Hepatocyte (in vitro differentiated cells): Measurements from ENCODE around the gene TMEM236. TPM values are rescaled to one million over a fixed set of nuclear protein-coding genes. Genes with fewer than 3 reads are reported as not detected.

Experiments
- DNase-seq: peaks from one replicate; pipeline ENCODE4 v3.0.0-alpha.2; 2016; ENCODE audit warnings: low spot score
- H2AFZ ChIP-seq: fragments of 200-600 bp; sonication (generic); 2 replicates; pipeline ENCODE4 v1.6.0; 2016; ENCODE audit warnings: antibody characterized with exemption, mild to moderate bottlenecking
- H3K27ac ChIP-seq: fragments of 200-600 bp; sonication (generic); 2 replicates; pipeline ENCODE4 v1.5.1; 2016; ENCODE audit warnings: mild to moderate bottlenecking
- H3K27me3 ChIP-seq: fragments of 200-600 bp; sonication (generic); 2 replicates; pipeline ENCODE4 v1.6.1; 2016
- H3K36me3 ChIP-seq: fragments of 200-600 bp; sonication (generic); replicated peaks from 2 replicates; pipeline ENCODE4 v1.5.1; 2016; ENCODE audit warnings: low read depth; ENCODE audit not compliant: insufficient read depth
- H3K4me1 ChIP-seq: fragments of 200-600 bp; sonication (generic); 2 replicates; pipeline ENCODE4 v1.5.1; 2016; ENCODE audit warnings: mild to moderate bottlenecking, moderate library complexity; ENCODE audit not compliant: insufficient read depth
- H3K4me2 ChIP-seq: fragments of 200-600 bp; sonication (generic); 2 replicates; pipeline ENCODE4 v1.6.0; 2016
- H3K4me3 ChIP-seq: fragments of 200-600 bp; sonication (generic); 2 replicates; pipeline ENCODE4 v1.5.1; 2016; ENCODE audit warnings: mild to moderate bottlenecking
- H3K79me2 ChIP-seq: fragments of 200-600 bp; sonication (generic); 2 replicates; pipeline ENCODE4 v1.6.0; 2017; ENCODE audit warnings: mild to moderate bottlenecking
- H3K9me2 ChIP-seq: fragments of 200-600 bp; sonication (generic); replicated peaks from 2 replicates; pipeline ENCODE4 v1.6.0; 2017; ENCODE audit warnings: mild to moderate bottlenecking; ENCODE audit not compliant: insufficient read depth
- H3K9me3 ChIP-seq: fragments of 200-600 bp; sonication (generic); 2 replicates; pipeline ENCODE4 v1.5.1; 2016; ENCODE audit warnings: low read depth, mild to moderate bottlenecking
- H4K20me1 ChIP-seq: fragments of 200-600 bp; sonication (generic); 2 replicates; pipeline ENCODE4 v1.6.0; 2016; ENCODE audit warnings: mild to moderate bottlenecking; ENCODE audit not compliant: insufficient read depth, poor library complexity, severe bottlenecking
- CTCF ChIP-seq: fragments of 200-600 bp; sonication (generic); IDR thresholded peaks from 2 replicates; pipeline ENCODE4 v1.5.1; 2016; ENCODE audit warnings: antibody characterized with exemption, mild to moderate bottlenecking; ENCODE audit not compliant: poor library complexity
- EZH2 ChIP-seq: fragments of 200-600 bp; sonication (generic); IDR thresholded peaks from 2 replicates; pipeline ENCODE4 v1.6.1; 2016; ENCODE audit warnings: antibody characterized with exemption, mild to moderate bottlenecking, borderline replicate concordance
- EZH2phosphoT487 ChIP-seq: fragments of 200-600 bp; sonication (generic); IDR thresholded peaks from one replicate; pipeline ENCODE4 v1.6.1; 2018; ENCODE audit warnings: antibody characterized with exemption, mild to moderate bottlenecking, low read depth, moderate library complexity; ENCODE audit not compliant: unreplicated experiment, severe bottlenecking
- WGBS: methylation state at CpG from one replicate; pipeline ENCODE4 v1.1.6; 2016; ENCODE audit warnings: low lambda C conversion rate; ENCODE audit errors: missing lambda C conversion rate; 5-methylcytosine and 5-hydroxymethylcytosine counted together
- polyA plus RNA-seq: library from polyadenylated mRNA; unstranded; fragments of >200 nt; fragmentation: Nextera tagmentation; extraction: Ambion mirVana; gene quantifications from 2 replicates; pipeline ENCODE4 v1.2.1, GENCODE V29; 2016
- total RNA-seq: library from RNA; depleted of rRNA; stranded (reverse); fragments of >200 nt; gene quantifications from 2 replicates; pipeline ENCODE4 v1.2.3, GENCODE V29; 2014

The TMEM236 gene
- total and polyA plus RNA-seq, 2 experiments from 2014 or later: 0.08 to 0.80 TPM

GRCh38 chr10:17793823-17794644, 42.0 kb downstream of the TMEM236 start:
- Histone ChIP-seq H3K36me3 (no peaks in the 10 kb centered on the region), H3K4me3 (no peak overlapping the region), H4K20me1 (no peaks in the 10 kb centered on the region), H3K9me3 (no peaks in the 10 kb centered on the region), H3K4me1 (peaks cover 7% of the 10 kb centered on the region), H3K27ac (peak overlapping the region; percentile 91), H3K4me2 (peak overlapping the region; percentile 20), H3K79me2 (no peaks in the 10 kb centered on the region), H3K9me2 (no peaks in the 10 kb centered on the region), H2AFZ (no peak overlapping the region), H3K27me3 (no peaks in the 10 kb centered on the region)
- TF ChIP-seq EZH2phosphoT487 (peak; percentile 45), EZH2 (no peak), CTCF (no peak)
- peak; percentile 46 for DNase-seq
- 57% methylated on average over 6 of the region's 6 CpGs for WGBS

DNA sequence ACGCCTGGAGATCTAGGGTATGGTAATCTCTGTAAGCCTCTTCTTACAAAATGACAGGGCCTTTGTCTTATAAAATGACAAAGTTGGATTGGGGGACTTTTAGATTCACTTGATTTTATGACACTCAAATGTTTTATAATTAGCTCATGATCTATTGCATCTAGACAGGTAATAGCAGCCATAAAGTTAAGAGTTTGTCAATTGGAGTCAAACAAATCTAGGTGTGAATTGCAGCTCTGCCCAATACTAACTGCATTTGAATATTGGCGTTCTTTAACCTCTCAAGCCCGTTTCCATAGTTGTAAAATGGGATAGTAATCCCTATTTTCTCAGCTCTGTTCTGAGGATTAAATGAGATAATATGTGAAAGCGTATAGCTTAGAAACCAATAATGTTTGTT, 43.1 kb downstream of the TMEM236 start:
- no peak for DNase-seq
- Histone ChIP-seq H3K36me3 (no peaks in the 10 kb centered on the region), H3K4me3 (no peak overlapping the region), H3K27ac (peak overlapping the region; percentile 91), H3K79me2 (no peaks in the 10 kb centered on the region), H3K4me1 (peaks cover 5% of the 10 kb centered on the region), H3K4me2 (no peak overlapping the region), H3K9me3 (no peaks in the 10 kb centered on the region), H2AFZ (no peak overlapping the region), H3K27me3 (no peaks in the 10 kb centered on the region), H3K9me2 (no peaks in the 10 kb centered on the region), H4K20me1 (no peaks in the 10 kb centered on the region)
- TF ChIP-seq EZH2 (no peak), CTCF (no peak), EZH2phosphoT487 (no peak)
- WGBS: 71% methylated on average over 4 of the region's 4 CpGs

DNA sequence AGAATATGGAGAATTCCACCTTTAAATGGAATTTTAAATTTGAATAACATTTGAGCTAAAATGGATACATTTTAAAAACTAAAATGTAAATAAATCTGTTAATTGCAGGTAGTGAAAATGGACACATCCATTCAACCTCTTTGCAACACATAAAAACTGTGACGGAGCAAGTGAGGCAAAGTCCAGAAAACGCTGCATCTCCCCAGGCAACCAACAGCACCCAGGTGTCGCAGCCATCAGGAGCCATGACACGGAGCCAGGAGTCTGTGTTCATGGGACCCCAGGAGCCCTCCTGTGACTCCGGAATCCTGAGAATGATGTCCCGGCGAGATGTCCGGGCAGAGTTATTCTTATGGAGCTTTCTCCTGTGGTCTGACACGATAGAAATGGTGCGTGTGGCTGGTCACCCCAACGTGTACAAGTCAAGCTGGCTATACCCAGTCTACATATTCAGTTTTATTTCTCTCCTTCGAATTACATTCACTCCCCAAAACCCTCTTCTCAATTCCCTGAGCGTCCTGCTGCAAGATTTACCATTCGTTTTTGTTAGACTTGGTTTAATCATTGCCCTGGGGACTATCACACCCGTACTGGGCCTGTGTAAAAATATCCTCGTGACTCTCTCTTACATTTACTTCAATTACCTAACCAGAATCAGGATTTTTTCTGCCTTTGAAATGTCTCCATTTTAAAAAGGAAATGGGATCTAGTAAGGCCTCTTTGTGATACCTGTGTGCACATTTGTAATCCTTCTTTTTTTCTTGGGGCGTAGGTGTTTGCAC, 44.0 kb downstream of the TMEM236 start:
- Histone ChIP-seq H3K79me2 (no peaks in the 10 kb centered on the region), H4K20me1 (no peaks in the 10 kb centered on the region), H3K27me3 (no peaks in the 10 kb centered on the region), H3K4me1 (peaks cover 5% of the 10 kb centered on the region), H3K36me3 (no peaks in the 10 kb centered on the region), H3K27ac (peak overlapping the region; percentile 52), H2AFZ (no peak overlapping the region), H3K9me2 (no peaks in the 10 kb centered on the region), H3K9me3 (no peaks in the 10 kb centered on the region), H3K4me2 (no peak overlapping the region), H3K4me3 (no peak overlapping the region)
- 77% methylated on average over 17 of the region's 17 CpGs for WGBS
- no peak for TF ChIP-seq EZH2
- no peak for TF ChIP-seq CTCF
- no peak for TF ChIP-seq EZH2phosphoT487
- DNase-seq: no peak
